IPS-18a (cell line): ENCODE results near the gene CD93.

Source experiments
- H3K27ac ChIP-seq: one replicate; pipeline ENCODE4 v1.5.1; 2013; ENCODE audit warnings: low read length
- H3K27me3 ChIP-seq: one replicate; pipeline ENCODE4 v1.6.1; 2013; ENCODE audit warnings: mild to moderate bottlenecking, low read length; ENCODE audit not compliant: control insufficient read depth, insufficient read depth
- H3K36me3 ChIP-seq: one replicate; pipeline ENCODE4 v1.6.1; 2013; ENCODE audit warnings: low read depth, low read length; ENCODE audit not compliant: control insufficient read depth
- H3K4me1 ChIP-seq: one replicate; pipeline ENCODE4 v1.6.1; 2013; ENCODE audit warnings: low read depth, low read length; ENCODE audit not compliant: control insufficient read depth
- H3K4me3 ChIP-seq: one replicate; pipeline ENCODE4 v1.5.1; 2013; ENCODE audit warnings: low read length
- H3K9ac ChIP-seq: one replicate; pipeline ENCODE4 v1.6.1; 2013; ENCODE audit warnings: mild to moderate bottlenecking, low read length, moderate library complexity
- H3K9me3 ChIP-seq: one replicate; pipeline ENCODE4 v1.6.1; 2013; ENCODE audit warnings: low read depth, low read length; ENCODE audit not compliant: control insufficient read depth

The CD93 gene

DNA sequence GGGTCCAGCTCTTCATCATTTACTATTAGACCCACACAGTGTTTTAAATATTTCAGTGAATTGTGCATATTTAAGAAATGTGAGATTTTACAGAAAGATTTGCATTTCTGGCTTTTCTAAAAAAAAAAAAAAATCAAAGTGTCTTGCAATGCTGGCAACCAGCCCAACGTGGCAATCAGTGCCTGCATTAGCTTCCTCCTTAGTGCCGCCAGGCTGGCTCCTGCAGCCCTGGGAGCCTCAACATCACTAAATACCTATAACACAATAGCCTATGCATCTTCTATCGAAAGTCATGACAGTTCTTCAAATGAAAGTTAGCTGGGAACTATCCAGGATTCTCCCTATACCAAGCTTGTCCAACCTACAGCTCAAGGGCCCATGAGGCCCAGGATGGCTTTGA is 9.4 kb upstream of the CD93 start:
- no peak overlapping the region for H3K9ac ChIP-seq
- no peak overlapping the region for H3K4me3 ChIP-seq
- no peaks in the 10 kb centered on the region for H3K36me3 ChIP-seq
- no peaks in the 10 kb centered on the region for H3K27me3 ChIP-seq
- no peak overlapping the region for H3K27ac ChIP-seq
- H3K4me1 ChIP-seq = peaks cover 5% of the 10 kb centered on the region
- no peaks in the 10 kb centered on the region for H3K9me3 ChIP-seq

DNA sequence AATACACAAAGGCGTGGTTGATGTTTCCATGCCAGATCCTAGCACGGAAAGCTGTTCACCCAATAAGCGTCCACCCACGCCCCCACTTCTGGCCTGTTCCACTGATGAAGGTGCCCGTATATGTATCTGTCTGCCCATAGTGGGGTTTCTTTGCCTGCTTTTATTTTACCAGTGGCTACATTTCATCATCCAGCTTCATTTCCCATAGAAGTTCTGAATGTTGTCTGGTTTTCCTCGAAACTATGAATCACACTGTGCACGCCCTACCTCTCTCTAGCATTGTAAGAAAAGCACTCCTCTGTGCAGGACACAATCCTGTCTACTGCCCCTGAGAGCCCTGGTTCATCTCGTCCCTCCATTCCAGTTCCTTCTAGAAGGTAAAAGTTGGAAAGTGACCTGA is 8.8 kb upstream of the CD93 start:
- H3K27me3 ChIP-seq = no peaks in the 10 kb centered on the region
- H3K4me1 ChIP-seq = peaks cover 5% of the 10 kb centered on the region
- H3K27ac ChIP-seq = no peak overlapping the region
- no peak overlapping the region for H3K9ac ChIP-seq
- no peaks in the 10 kb centered on the region for H3K9me3 ChIP-seq
- no peaks in the 10 kb centered on the region for H3K36me3 ChIP-seq
- H3K4me3 ChIP-seq = no peak overlapping the region

GRCh38 chr20:23094213-23094896 is 8.2 kb upstream of the CD93 start:
- Histone ChIP-seq H3K27ac (no peak overlapping the region), H3K9ac (no peak overlapping the region), H3K9me3 (no peaks in the 10 kb centered on the region), H3K4me1 (peaks cover 5% of the 10 kb centered on the region), H3K36me3 (no peaks in the 10 kb centered on the region), H3K27me3 (no peaks in the 10 kb centered on the region), H3K4me3 (no peak overlapping the region)

- H3K9ac ChIP-seq = no peak overlapping the region
- no peaks in the 10 kb centered on the region for H3K36me3 ChIP-seq
- H3K9me3 ChIP-seq = no peaks in the 10 kb centered on the region
- H3K27ac ChIP-seq = no peak overlapping the region
- H3K4me3 ChIP-seq = no peak overlapping the region
- no peaks in the 10 kb centered on the region for H3K27me3 ChIP-seq
- H3K4me1 ChIP-seq = peaks cover 5% of the 10 kb centered on the region
Measured at GRCh38 chr20:23093613-23094012, 7.5 kb upstream of the CD93 start.

DNA sequence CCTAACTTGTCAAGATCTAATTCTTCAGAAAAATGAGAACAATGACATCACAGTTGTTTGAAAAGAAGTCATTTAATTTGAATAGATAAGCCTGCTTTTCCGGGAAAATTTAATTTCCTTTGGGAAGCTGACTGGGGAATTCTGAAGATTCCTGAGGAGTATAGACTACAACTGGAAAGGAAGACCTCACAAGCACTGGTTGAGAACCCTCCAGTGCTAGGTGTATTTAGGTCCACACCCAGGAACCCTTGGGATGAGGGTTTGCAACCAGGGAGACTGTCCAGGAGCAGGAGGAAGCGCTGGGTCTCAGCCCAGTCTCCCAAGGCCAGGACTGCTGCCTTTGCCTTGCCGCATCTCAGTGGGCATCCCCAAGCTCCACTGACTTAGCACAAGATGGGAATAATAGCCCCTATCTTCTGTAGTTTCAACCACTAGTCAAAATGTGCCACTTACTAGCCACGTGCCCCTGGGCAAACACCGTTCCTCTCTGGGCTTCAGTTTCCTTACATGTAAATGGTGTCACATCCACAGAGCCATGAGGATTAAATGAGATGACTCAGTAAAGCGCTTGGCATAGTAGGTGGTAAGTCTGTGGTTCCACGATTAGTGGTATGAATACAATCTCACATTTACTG is 6.9 kb upstream of the CD93 start:
- Histone ChIP-seq H3K9ac (no peak overlapping the region), H3K9me3 (no peaks in the 10 kb centered on the region), H3K4me3 (no peak overlapping the region), H3K27ac (no peak overlapping the region), H3K4me1 (peaks cover 5% of the 10 kb centered on the region), H3K27me3 (no peaks in the 10 kb centered on the region), H3K36me3 (no peaks in the 10 kb centered on the region)

DNA sequence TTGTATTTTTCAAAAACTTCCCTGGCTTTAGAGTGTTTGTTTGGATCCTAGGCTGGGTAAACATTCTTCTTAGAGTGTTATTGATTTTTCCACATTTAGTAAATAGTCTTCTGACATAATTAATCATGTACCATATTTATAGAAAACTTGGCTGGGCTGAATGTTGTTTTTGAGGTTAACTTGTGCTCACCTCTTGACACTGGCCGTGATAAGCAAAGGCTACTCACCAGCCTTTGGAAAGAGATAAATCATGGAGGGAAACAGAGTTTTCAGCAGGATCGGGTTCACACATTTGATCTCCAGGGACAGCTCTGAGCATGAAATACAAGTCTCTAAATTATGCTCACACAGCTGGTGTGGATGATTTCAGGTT is 6.2 kb upstream of the CD93 start:
- Histone ChIP-seq H3K36me3 (no peaks in the 10 kb centered on the region), H3K9me3 (no peaks in the 10 kb centered on the region), H3K9ac (no peak overlapping the region), H3K4me3 (no peak overlapping the region), H3K27me3 (no peaks in the 10 kb centered on the region), H3K4me1 (peaks cover 5% of the 10 kb centered on the region), H3K27ac (no peak overlapping the region)

- Histone ChIP-seq H3K4me1 (peaks cover 5% of the 10 kb centered on the region), H3K9me3 (no peaks in the 10 kb centered on the region), H3K4me3 (no peak overlapping the region), H3K27me3 (no peaks in the 10 kb centered on the region), H3K9ac (no peak overlapping the region), H3K36me3 (no peaks in the 10 kb centered on the region), H3K27ac (no peak overlapping the region)
Measured at GRCh38 chr20:23091721-23092383, 5.7 kb upstream of the CD93 start.

DNA sequence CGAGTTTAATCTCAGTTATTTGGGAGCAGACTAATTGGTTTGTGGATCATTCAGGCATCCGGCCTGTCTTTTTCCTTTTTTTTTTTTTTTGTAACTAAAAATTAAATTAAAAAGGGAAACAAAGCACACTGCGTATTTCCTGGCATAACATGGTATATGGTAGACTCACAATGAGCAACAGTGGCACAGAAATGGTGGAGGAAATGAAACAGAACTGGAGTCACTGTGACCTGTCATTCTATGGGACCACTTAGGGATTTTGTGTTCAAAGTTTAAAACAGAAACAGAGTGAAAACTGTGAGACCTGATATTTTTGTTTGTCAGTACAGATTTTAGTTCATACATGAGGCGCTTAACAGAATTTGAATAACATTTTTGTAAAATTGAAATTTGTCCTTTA is 4.8 kb upstream of the CD93 start:
- peaks cover 5% of the 10 kb centered on the region for H3K4me1 ChIP-seq
- H3K9me3 ChIP-seq = no peaks in the 10 kb centered on the region
- H3K27me3 ChIP-seq = no peaks in the 10 kb centered on the region

DNA sequence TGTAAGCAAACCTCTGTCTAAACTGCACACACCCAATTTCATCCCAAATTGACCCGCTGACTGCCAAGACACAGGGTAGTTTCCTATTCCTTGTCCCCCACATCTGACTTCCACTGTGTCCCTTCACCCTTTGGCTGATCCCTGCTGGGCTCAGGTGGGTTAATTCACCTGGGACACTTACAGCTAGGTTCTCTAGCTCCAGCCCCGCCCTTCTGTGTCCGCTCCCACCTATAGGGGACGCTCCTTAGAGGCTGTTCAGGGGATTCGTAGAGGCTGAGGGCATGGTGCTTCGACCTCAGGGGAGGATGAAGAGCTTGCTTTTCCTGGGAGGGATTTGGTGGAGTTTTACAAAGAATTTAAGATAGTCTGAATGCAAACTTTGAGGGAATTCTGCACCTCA is 4.0 kb upstream of the CD93 start:
- Histone ChIP-seq H3K4me1 (peaks cover 5% of the 10 kb centered on the region), H3K9ac (no peak overlapping the region), H3K9me3 (no peaks in the 10 kb centered on the region), H3K36me3 (no peaks in the 10 kb centered on the region), H3K27me3 (no peaks in the 10 kb centered on the region), H3K4me3 (no peak overlapping the region), H3K27ac (no peak overlapping the region)

More for the DNA sequence above, 4.8 kb upstream of the CD93 start:
- Histone ChIP-seq H3K9ac (no peak overlapping the region), H3K27ac (no peak overlapping the region), H3K36me3 (no peaks in the 10 kb centered on the region), H3K4me3 (no peak overlapping the region)

DNA sequence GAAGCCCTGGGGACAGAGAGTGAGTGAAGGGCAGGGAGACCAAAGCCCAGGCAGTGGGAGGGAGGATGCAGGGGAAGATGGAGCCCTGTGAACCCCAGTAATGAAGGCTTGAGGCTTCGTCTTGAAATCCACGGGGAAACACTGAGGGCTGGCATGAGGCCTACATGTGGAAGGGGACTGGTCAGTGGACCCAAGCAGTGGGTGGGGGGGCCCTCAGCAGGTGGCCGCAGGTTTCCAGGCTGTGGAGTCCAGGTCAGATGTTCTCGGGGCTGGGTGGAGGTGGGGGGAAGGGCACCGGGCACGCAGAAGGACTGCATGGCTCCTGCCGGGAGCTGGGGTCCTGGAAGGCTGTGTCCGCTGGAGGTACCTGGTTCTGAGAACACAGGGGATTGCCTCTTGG is 2.7 kb upstream of the CD93 start:
- H3K9me3 ChIP-seq = no peaks in the 10 kb centered on the region
- no peaks in the 10 kb centered on the region for H3K27me3 ChIP-seq
- no peaks in the 10 kb centered on the region for H3K36me3 ChIP-seq
- H3K27ac ChIP-seq = no peak overlapping the region
- peaks cover 5% of the 10 kb centered on the region for H3K4me1 ChIP-seq
- no peak overlapping the region for H3K4me3 ChIP-seq
- H3K9ac ChIP-seq = no peak overlapping the region

DNA sequence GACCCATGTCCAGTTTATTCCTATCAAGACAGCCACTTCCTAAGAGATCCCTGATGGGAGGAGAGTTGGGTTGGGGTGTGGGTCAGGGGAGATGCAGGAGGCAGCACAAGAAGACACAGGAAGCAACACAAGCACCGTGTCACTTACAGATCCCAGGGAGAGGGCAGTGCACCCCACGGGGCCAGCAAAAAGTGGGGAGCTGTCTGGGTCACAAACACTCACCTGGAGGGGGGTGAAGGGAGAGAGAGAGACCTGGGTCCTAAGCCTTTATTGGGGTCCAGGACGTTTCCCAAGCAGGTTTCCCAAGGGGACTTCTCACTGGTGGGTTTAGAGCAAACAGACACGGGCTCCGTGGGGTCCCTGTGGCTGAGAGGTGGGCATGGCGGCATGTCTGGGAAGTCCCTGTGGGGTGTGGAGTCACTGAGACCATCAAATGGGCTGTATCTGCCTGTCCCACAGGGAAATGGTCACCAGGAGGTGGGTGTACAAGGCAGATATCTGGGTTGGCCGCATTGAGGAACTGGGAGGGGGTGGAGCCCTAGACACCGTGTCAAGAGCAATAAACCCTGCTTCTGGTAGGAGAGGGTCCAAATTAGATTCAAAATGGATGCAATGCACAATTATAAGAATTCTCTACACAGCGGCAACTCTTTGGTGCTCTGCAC is 1.6 kb upstream of the CD93 start:
- H3K4me3 ChIP-seq = no peak overlapping the region
- no peaks in the 10 kb centered on the region for H3K9me3 ChIP-seq
- no peaks in the 10 kb centered on the region for H3K36me3 ChIP-seq
- H3K27ac ChIP-seq = no peak overlapping the region
- H3K4me1 ChIP-seq = peaks cover 12% of the 10 kb centered on the region
- H3K9ac ChIP-seq = no peak overlapping the region
- H3K27me3 ChIP-seq = no peaks in the 10 kb centered on the region
